ENCODE measurements around the gene AKR7A2. TPM values are rescaled to one million over a fixed set of nuclear protein-coding genes. Genes with fewer than 3 reads are reported as not detected.

Gene AKR7A2
- total and polyA plus RNA-seq, 9 of the 15 experiments (the other 6 are each of a cell fraction or from before 2014, with no cell fraction given) = 2.0 to 78.4 (median 49.4) TPM

DNA sequence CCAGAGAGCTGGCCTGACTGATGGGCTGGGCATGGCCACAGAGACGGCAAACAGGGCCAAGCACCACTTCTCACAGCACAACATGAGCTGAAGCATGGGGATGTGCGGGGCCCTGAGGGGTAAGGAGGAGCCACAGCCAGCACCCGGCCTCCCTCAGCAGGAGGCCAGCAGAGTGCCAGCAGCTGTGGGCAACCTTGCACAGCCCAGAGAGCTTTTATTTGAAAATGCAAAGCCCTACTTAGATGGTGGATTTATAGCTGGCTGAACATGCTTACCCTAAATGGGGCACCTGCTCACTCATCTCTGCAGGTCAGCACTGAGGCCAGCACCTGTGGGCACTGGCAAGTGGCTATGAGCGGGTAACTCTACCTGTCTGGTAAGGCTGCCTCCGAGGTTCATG is 44.3 kb upstream of the AKR7A2 start:
- Histone ChIP-seq H3K9ac (ENCODE audit: insufficient read depth in 1 of 2, low read depth in 2 of 2, low read length in 2 of 2) (no peak overlapping the region), H3K27me3 (ENCODE audit: control insufficient read depth in 2 of 2, insufficient read depth in 2 of 2, low read length in 2 of 2) (no peaks in the 10 kb centered on the region), H3K27ac (ENCODE audit: extremely low read depth, low read depth, low read length) (no peak overlapping the region), H3K4me3 (no peak overlapping the region), H3K9me3 (replicated peaks; ENCODE audit: control insufficient read depth, insufficient read depth, low read depth, low read length) (no peaks in the 10 kb centered on the region), H3K36me3 (ENCODE audit: control insufficient read depth, insufficient read depth, low read length) (peaks cover 55% of the 10 kb centered on the region; the same call in 2 of the 3 replicates), H2AFZ (ENCODE audit: low read depth, low read length) (no peak overlapping the region), H3K79me2 (ENCODE audit: control insufficient read depth, insufficient read depth, low read length) (no peaks in the 10 kb centered on the region), H4K20me1 (replicated peaks; ENCODE audit: control insufficient read depth, insufficient read depth, low read length) (peaks cover 7% of the 10 kb centered on the region), H3K9me1 (ENCODE audit: control insufficient read depth, insufficient read depth, low read length) (peaks cover 5% of the 10 kb centered on the region), H3K4me2 (ENCODE audit: insufficient read depth, low read length) (no peak overlapping the region), H3K4me1 (replicated peaks in 1 of 2; ENCODE audit: control insufficient read depth in 2 of 2, insufficient read depth in 2 of 2, low read length in 2 of 2) (peaks cover 0 to 11% of the 10 kb centered on the region in 2 experiments; a peak in 1 of 5 replicates)
- ChIA-PET CTCF (ENCODE audit: low intra/inter-chr PET ratio) (no interaction called here), POLR2A (interaction anchor here (0.8 kb wide), 1 partner anchor 16 kb away, joined by 3 read pairs; no protein-coding TSS in a partner anchor)
- WGBS (ENCODE audit: insufficient coverage, low coverage, missing lambda C conversion rate) = 89% methylated on average over 5 of the region's 5 CpGs
- FAIRE-seq (no peak), DNase-seq (ENCODE audit: extremely low read depth in 1 of 4, low spot score in 3 of 4) (no peak), ATAC-seq (no peak)
- in situ Hi-C loops (cut with MboI) = no loop called here
- no TSS peak for BruUV-seq (replicated peaks)
- intact Hi-C loops (cut with micrococcal nuclease) = no loop called here
- TF ChIP-seq SMC3 (conservative IDR thresholded peaks at IDR 0.05; ENCODE audit: insufficient read depth, low read depth, low read length) (no peak), MEF2A (IDR thresholded peaks at IDR 0.05; ENCODE audit: control insufficient read depth, low read depth, low read length) (no peak), BHLHE40 (IDR thresholded peaks at IDR 0.05; ENCODE audit: low read length) (no peak), RBM17 (IDR thresholded peaks at IDR 0.05; ENCODE audit: borderline replicate concordance, low read depth, low read length) (no peak), ZBTB7A (IDR thresholded peaks at IDR 0.05; ENCODE audit: borderline replicate concordance, control insufficient read depth, low read depth, low read length) (no peak), ESRRB (CRISPR knock-in tag; IDR thresholded peaks at IDR 0.05; ENCODE audit: borderline replicate concordance) (no peak), L3MBTL2 (IDR thresholded peaks at IDR 0.05) (no peak), HSF4 (CRISPR knock-in tag; IDR thresholded peaks at IDR 0.05; ENCODE audit: borderline replicate concordance) (no peak), ILF3 (IDR thresholded peaks at IDR 0.05; ENCODE audit: borderline replicate concordance) (no peak)
- TF ChIP-seq, protein P1, sequence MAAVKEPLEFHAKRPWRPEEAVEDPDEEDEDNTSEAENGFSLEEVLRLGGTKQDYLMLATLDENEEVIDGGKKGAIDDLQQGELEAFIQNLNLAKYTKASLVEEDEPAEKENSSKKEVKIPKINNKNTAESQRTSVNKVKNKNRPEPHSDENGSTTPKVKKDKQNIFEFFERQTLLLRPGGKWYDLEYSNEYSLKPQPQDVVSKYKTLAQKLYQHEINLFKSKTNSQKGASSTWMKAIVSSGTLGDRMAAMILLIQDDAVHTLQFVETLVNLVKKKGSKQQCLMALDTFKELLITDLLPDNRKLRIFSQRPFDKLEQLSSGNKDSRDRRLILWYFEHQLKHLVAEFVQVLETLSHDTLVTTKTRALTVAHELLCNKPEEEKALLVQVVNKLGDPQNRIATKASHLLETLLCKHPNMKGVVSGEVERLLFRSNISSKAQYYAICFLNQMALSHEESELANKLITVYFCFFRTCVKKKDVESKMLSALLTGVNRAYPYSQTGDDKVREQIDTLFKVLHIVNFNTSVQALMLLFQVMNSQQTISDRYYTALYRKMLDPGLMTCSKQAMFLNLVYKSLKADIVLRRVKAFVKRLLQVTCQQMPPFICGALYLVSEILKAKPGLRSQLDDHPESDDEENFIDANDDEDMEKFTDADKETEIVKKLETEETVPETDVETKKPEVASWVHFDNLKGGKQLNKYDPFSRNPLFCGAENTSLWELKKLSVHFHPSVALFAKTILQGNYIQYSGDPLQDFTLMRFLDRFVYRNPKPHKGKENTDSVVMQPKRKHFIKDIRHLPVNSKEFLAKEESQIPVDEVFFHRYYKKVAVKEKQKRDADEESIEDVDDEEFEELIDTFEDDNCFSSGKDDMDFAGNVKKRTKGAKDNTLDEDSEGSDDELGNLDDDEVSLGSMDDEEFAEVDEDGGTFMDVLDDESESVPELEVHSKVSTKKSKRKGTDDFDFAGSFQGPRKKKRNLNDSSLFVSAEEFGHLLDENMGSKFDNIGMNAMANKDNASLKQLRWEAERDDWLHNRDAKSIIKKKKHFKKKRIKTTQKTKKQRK (IDR thresholded peaks at IDR 0.05; ENCODE audit: borderline replicate concordance, low read depth, low read length) = no peak
- TF ChIP-seq, protein P2, sequence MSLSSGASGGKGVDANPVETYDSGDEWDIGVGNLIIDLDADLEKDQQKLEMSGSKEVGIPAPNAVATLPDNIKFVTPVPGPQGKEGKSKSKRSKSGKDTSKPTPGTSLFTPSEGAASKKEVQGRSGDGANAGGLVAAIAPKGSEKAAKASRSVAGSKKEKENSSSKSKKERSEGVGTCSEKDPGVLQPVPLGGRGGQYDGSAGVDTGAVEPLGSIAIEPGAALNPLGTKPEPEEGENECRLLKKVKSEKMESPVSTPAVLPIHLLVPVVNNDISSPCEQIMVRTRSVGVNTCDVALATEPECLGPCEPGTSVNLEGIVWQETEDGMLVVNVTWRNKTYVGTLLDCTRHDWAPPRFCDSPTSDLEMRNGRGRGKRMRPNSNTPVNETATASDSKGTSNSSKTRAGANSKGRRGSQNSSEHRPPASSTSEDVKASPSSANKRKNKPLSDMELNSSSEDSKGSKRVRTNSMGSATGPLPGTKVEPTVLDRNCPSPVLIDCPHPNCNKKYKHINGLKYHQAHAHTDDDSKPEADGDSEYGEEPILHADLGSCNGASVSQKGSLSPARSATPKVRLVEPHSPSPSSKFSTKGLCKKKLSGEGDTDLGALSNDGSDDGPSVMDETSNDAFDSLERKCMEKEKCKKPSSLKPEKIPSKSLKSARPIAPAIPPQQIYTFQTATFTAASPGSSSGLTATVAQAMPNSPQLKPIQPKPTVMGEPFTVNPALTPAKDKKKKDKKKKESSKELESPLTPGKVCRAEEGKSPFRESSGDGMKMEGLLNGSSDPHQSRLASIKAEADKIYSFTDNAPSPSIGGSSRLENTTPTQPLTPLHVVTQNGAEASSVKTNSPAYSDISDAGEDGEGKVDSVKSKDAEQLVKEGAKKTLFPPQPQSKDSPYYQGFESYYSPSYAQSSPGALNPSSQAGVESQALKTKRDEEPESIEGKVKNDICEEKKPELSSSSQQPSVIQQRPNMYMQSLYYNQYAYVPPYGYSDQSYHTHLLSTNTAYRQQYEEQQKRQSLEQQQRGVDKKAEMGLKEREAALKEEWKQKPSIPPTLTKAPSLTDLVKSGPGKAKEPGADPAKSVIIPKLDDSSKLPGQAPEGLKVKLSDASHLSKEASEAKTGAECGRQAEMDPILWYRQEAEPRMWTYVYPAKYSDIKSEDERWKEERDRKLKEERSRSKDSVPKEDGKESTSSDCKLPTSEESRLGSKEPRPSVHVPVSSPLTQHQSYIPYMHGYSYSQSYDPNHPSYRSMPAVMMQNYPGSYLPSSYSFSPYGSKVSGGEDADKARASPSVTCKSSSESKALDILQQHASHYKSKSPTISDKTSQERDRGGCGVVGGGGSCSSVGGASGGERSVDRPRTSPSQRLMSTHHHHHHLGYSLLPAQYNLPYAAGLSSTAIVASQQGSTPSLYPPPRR (CRISPR knock-in tag; IDR thresholded peaks at IDR 0.05; ENCODE audit: borderline replicate concordance) = no peak
- TF ChIP-seq, protein P3, sequence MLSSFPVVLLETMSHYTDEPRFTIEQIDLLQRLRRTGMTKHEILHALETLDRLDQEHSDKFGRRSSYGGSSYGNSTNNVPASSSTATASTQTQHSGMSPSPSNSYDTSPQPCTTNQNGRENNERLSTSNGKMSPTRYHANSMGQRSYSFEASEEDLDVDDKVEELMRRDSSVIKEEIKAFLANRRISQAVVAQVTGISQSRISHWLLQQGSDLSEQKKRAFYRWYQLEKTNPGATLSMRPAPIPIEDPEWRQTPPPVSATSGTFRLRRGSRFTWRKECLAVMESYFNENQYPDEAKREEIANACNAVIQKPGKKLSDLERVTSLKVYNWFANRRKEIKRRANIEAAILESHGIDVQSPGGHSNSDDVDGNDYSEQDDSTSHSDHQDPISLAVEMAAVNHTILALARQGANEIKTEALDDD (IDR thresholded peaks at IDR 0.05) = no peak

All from K562 (cell line).